ENCODE measurements around the gene CRYZ.

The CRYZ gene

DNA sequence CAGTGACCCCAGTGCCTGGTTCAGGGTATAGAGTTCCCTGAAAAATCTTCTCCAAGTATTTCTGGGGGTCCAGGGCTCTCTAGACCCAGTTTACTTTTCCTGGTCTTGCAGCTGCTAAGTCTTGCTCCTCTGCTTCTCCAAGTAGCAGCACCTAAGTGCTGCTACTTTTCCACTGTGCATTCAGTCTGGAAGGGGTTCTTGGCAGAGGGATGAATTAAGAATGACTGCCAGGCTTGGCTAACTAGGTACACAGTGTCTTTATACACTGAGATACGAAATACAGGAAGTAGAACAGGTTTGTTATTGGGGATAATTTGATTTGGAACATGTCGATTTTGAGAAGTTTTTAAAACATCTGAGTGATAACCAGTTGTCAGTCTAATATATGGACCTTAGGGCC lies 35.0 kb downstream of the CRYZ start:
- H4K5ac ChIP-seq (ENCODE audit: low read length), result no peak overlapping the region
- no peaks in the 10 kb centered on the region for H3K79me2 ChIP-seq (ENCODE audit: control insufficient read depth, insufficient read depth, low read length)
- 100% methylated on average over 2 of the region's 2 CpGs for WGBS (ENCODE audit: extremely low coverage, insufficient coverage, low lambda C conversion rate)
- no peak overlapping the region for H4K8ac ChIP-seq (ENCODE audit: low read depth, low read length)
- no peaks in the 10 kb centered on the region for H3K36me3 ChIP-seq (ENCODE audit: control insufficient read depth, insufficient read depth, low read length)
- H3K4me2 ChIP-seq (ENCODE audit: low read length), result no peak overlapping the region
- no peak overlapping the region for H2BK15ac ChIP-seq (replicated peaks; ENCODE audit: low read depth)
- H3K23ac ChIP-seq (ENCODE audit: low read length), result no peak overlapping the region
- DNase-seq, result no peak
- H3K18ac ChIP-seq (ENCODE audit: low read length), result no peak overlapping the region
- no peak overlapping the region for H3K9ac ChIP-seq (ENCODE audit: low read length)
- no peaks in the 10 kb centered on the region for H3K79me1 ChIP-seq (ENCODE audit: low read length)
- no peak overlapping the region for H3K27ac ChIP-seq (ENCODE audit: low read depth, low read length)
- no peak overlapping the region for H2AK5ac ChIP-seq (ENCODE audit: low read length)
- H2BK120ac ChIP-seq (ENCODE audit: low read depth, low read length), result no peak overlapping the region
- no peaks in the 10 kb centered on the region for H3K27me3 ChIP-seq (ENCODE audit: insufficient read depth, low read length, poor library complexity)
- no peak overlapping the region for H2BK5ac ChIP-seq (ENCODE audit: low read length)
- no peak overlapping the region for H3K56ac ChIP-seq (ENCODE audit: low read length)
- H3K4ac ChIP-seq (ENCODE audit: low read depth, low read length), result no peak overlapping the region
- H3K4me1 ChIP-seq (ENCODE audit: control insufficient read depth, low read depth, low read length), result no peaks in the 10 kb centered on the region
- no peak overlapping the region for H3K4me3 ChIP-seq (ENCODE audit: low read length)

DNA sequence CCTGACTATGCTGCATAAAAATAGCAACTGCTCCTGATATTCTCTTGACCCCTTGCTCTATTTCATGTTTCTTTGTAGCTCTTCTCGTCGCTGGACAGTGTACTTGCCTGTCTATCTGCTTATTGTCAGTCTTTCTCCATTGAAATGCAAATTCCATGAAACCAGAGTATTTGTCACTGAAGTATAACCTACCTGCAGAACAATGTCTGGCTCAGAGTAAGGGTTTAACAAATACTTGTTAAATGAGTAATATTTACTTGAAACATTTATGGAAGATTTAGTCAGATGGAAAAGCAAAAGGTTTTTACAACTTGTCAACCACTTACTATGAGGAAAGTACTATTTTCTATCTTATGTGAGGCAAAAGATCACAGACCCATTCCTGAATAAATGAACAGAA lies 39.4 kb downstream of the CRYZ start:
- no peak for DNase-seq
- no CpG with 5 or more reads among the region's 2 CpGs for WGBS (ENCODE audit: extremely low coverage, insufficient coverage, low lambda C conversion rate)
- no peak overlapping the region for H2BK15ac ChIP-seq (replicated peaks; ENCODE audit: low read depth)
- no peak overlapping the region for H2BK5ac ChIP-seq (ENCODE audit: low read length)
- no peak overlapping the region for H2BK120ac ChIP-seq (ENCODE audit: low read depth, low read length)
- no peak overlapping the region for H4K8ac ChIP-seq (ENCODE audit: low read depth, low read length)
- H3K27me3 ChIP-seq (ENCODE audit: insufficient read depth, low read length, poor library complexity), result no peaks in the 10 kb centered on the region
- H3K36me3 ChIP-seq (ENCODE audit: control insufficient read depth, insufficient read depth, low read length), result no peaks in the 10 kb centered on the region
- H3K79me2 ChIP-seq (ENCODE audit: control insufficient read depth, insufficient read depth, low read length), result no peaks in the 10 kb centered on the region
- no peaks in the 10 kb centered on the region for H3K4me1 ChIP-seq (ENCODE audit: control insufficient read depth, low read depth, low read length)
- H2AK5ac ChIP-seq (ENCODE audit: low read length), result no peak overlapping the region
- H3K4ac ChIP-seq (ENCODE audit: low read depth, low read length), result no peak overlapping the region
- H3K56ac ChIP-seq (ENCODE audit: low read length), result no peak overlapping the region
- no peak overlapping the region for H4K5ac ChIP-seq (ENCODE audit: low read length)
- H3K79me1 ChIP-seq (ENCODE audit: low read length), result no peaks in the 10 kb centered on the region
- no peak overlapping the region for H3K23ac ChIP-seq (ENCODE audit: low read length)
- H3K9ac ChIP-seq (ENCODE audit: low read length), result no peak overlapping the region
- no peak overlapping the region for H3K27ac ChIP-seq (ENCODE audit: low read depth, low read length)
- no peak overlapping the region for H3K4me2 ChIP-seq (ENCODE audit: low read length)
- no peak overlapping the region for H3K4me3 ChIP-seq (ENCODE audit: low read length)
- H3K18ac ChIP-seq (ENCODE audit: low read length), result no peak overlapping the region

DNA sequence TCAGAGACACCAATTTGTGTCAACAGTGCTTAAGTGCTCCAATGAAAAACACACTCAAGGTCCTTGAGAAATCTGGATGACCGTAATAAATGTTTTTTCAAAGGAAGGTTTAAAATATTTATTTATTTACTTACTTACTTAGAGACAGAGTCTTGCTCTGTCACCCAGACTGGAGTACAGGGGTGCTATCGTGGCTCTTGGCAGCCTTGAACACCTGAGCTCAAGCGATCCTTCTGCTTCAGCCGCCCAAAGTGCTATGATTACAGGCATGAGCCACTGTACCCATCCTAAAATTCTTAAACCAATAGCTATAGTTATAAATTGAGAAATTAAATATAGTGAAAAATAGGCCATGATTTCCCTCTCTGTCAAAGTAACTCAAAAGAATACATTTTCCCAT lies 41.9 kb downstream of the CRYZ start:
- Histone ChIP-seq H2AK5ac (ENCODE audit: low read length) (no peak overlapping the region), H3K4me3 (ENCODE audit: low read length) (no peak overlapping the region), H3K18ac (ENCODE audit: low read length) (no peak overlapping the region), H2BK5ac (ENCODE audit: low read length) (no peak overlapping the region), H3K36me3 (ENCODE audit: control insufficient read depth, insufficient read depth, low read length) (no peaks in the 10 kb centered on the region), H3K23ac (ENCODE audit: low read length) (no peak overlapping the region), H3K79me2 (ENCODE audit: control insufficient read depth, insufficient read depth, low read length) (no peaks in the 10 kb centered on the region), H3K4me2 (ENCODE audit: low read length) (no peak overlapping the region), H2BK120ac (ENCODE audit: low read depth, low read length) (no peak overlapping the region), H3K56ac (ENCODE audit: low read length) (no peak overlapping the region), H4K5ac (ENCODE audit: low read length) (no peak overlapping the region), H3K79me1 (ENCODE audit: low read length) (no peaks in the 10 kb centered on the region), H2BK15ac (replicated peaks; ENCODE audit: low read depth) (no peak overlapping the region), H3K4me1 (ENCODE audit: control insufficient read depth, low read depth, low read length) (no peaks in the 10 kb centered on the region), H3K27ac (ENCODE audit: low read depth, low read length) (no peak overlapping the region), H3K27me3 (ENCODE audit: insufficient read depth, low read length, poor library complexity) (no peaks in the 10 kb centered on the region), H4K8ac (ENCODE audit: low read depth, low read length) (no peak overlapping the region), H3K4ac (ENCODE audit: low read depth, low read length) (no peak overlapping the region), H3K9ac (ENCODE audit: low read length) (no peak overlapping the region)
- WGBS (ENCODE audit: extremely low coverage, insufficient coverage, low lambda C conversion rate), result no CpG with 5 or more reads among the region's 4 CpGs
- DNase-seq, result no peak

DNA sequence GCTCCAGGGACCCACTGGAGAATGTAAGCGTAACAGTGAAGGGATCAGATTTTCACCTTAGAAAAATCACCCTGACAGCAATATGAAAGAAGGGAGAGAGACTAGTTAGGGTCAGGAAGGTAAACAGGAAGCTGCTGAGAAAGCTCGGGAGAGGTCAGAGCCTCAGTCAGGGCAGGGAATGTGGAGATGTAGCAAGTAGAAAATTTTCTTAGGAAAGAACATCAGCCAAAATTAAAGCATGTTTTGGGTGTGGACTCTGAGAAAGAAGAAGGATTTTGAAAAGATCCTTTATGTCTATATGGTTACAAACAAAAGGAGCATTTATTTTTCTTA lies 42.5 kb downstream of the CRYZ start:
- peak; percentile 25 for DNase-seq
- H3K4ac ChIP-seq (ENCODE audit: low read depth, low read length), result no peak overlapping the region
- no peak overlapping the region for H2AK5ac ChIP-seq (ENCODE audit: low read length)
- no peak overlapping the region for H3K56ac ChIP-seq (ENCODE audit: low read length)
- H3K18ac ChIP-seq (ENCODE audit: low read length), result no peak overlapping the region
- no peak overlapping the region for H3K27ac ChIP-seq (ENCODE audit: low read depth, low read length)
- no peak overlapping the region for H3K9ac ChIP-seq (ENCODE audit: low read length)
- no peaks in the 10 kb centered on the region for H3K36me3 ChIP-seq (ENCODE audit: control insufficient read depth, insufficient read depth, low read length)
- no peak overlapping the region for H2BK120ac ChIP-seq (ENCODE audit: low read depth, low read length)
- H3K4me3 ChIP-seq (ENCODE audit: low read length), result no peak overlapping the region
- no peak overlapping the region for H2BK15ac ChIP-seq (replicated peaks; ENCODE audit: low read depth)
- H3K27me3 ChIP-seq (ENCODE audit: insufficient read depth, low read length, poor library complexity), result no peaks in the 10 kb centered on the region
- no peaks in the 10 kb centered on the region for H3K4me1 ChIP-seq (ENCODE audit: control insufficient read depth, low read depth, low read length)
- no peak overlapping the region for H4K8ac ChIP-seq (ENCODE audit: low read depth, low read length)
- no peaks in the 10 kb centered on the region for H3K79me1 ChIP-seq (ENCODE audit: low read length)
- H3K79me2 ChIP-seq (ENCODE audit: control insufficient read depth, insufficient read depth, low read length), result no peaks in the 10 kb centered on the region
- WGBS (ENCODE audit: extremely low coverage, insufficient coverage, low lambda C conversion rate), result no CpG with 5 or more reads among the region's 2 CpGs
- H2BK5ac ChIP-seq (ENCODE audit: low read length), result no peak overlapping the region
- H3K4me2 ChIP-seq (ENCODE audit: low read length), result no peak overlapping the region
- no peak overlapping the region for H3K23ac ChIP-seq (ENCODE audit: low read length)
- no peak overlapping the region for H4K5ac ChIP-seq (ENCODE audit: low read length)

DNA sequence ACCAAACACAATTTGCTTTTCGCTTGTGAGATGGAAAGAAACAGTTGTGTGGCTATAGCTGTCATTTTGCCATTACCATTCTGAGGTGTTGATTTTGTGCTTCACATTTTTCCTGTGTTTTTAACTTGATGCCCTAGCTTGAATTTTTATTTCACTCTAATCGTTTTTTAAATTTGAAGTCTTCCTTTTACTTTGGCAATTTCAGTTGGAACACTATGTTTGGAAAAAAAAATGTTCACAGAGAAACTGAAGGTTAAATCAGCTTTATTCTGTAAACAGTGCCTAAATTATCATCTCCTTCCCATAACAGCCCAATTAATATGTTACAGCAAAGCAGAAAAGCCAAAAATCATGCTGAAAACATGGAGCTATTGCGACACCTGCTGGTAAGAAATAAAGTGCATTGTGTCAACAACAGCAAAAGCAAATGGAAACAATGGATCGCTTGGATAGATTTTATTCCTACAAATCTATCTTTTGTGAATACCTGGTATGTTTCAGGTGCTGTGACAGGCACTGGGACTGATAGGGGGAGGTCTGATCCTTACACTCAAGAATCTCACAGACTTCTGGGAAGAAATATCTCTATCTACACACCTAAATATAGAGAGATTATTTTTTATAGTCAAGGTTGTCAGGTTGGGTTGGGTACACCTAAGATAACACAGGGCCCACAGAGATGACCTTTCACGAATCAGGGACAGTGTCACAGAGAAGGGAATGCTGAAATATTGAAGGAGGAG lies 43.1 kb downstream of the CRYZ start:
- H3K23ac ChIP-seq (ENCODE audit: low read length), result no peak overlapping the region
- no peak overlapping the region for H2BK120ac ChIP-seq (ENCODE audit: low read depth, low read length)
- no CpG with 5 or more reads among the region's 5 CpGs for WGBS (ENCODE audit: extremely low coverage, insufficient coverage, low lambda C conversion rate)
- no peaks in the 10 kb centered on the region for H3K36me3 ChIP-seq (ENCODE audit: control insufficient read depth, insufficient read depth, low read length)
- H3K18ac ChIP-seq (ENCODE audit: low read length), result no peak overlapping the region
- H3K79me2 ChIP-seq (ENCODE audit: control insufficient read depth, insufficient read depth, low read length), result no peaks in the 10 kb centered on the region
- no peak overlapping the region for H3K56ac ChIP-seq (ENCODE audit: low read length)
- no peaks in the 10 kb centered on the region for H3K79me1 ChIP-seq (ENCODE audit: low read length)
- H3K4me3 ChIP-seq (ENCODE audit: low read length), result no peak overlapping the region
- no peak overlapping the region for H3K27ac ChIP-seq (ENCODE audit: low read depth, low read length)
- peak; percentile 70 for DNase-seq
- H3K9ac ChIP-seq (ENCODE audit: low read length), result no peak overlapping the region
- no peak overlapping the region for H4K5ac ChIP-seq (ENCODE audit: low read length)
- H3K27me3 ChIP-seq (ENCODE audit: insufficient read depth, low read length, poor library complexity), result no peaks in the 10 kb centered on the region
- no peak overlapping the region for H4K8ac ChIP-seq (ENCODE audit: low read depth, low read length)
- no peak overlapping the region for H3K4me2 ChIP-seq (ENCODE audit: low read length)
- H2BK15ac ChIP-seq (replicated peaks; ENCODE audit: low read depth), result no peak overlapping the region
- no peaks in the 10 kb centered on the region for H3K4me1 ChIP-seq (ENCODE audit: control insufficient read depth, low read depth, low read length)
- H3K4ac ChIP-seq (ENCODE audit: low read depth, low read length), result no peak overlapping the region
- no peak overlapping the region for H2AK5ac ChIP-seq (ENCODE audit: low read length)
- no peak overlapping the region for H2BK5ac ChIP-seq (ENCODE audit: low read length)

DNA sequence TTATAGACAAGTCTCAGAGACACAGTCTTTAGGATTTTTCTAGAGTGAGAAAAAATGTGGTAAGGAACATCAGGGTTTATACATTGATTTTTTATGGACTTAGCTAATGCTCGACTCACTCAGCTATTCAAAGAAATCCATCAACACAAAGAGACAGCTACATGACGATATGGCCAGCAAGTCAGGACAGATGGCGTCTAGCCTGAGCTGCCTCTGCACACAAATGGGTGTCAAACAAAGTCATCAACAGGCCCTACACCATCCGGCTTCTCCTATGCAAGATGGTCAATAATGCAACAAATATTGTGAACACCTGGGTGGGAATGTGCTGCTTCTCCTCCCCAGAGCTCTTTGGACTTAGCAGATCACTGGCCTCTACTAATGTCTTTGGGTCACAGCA lies 45.9 kb downstream of the CRYZ start:
- H3K4me3 ChIP-seq (ENCODE audit: low read length), result no peak overlapping the region
- no peaks in the 10 kb centered on the region for H3K79me1 ChIP-seq (ENCODE audit: low read length)
- no peak for DNase-seq
- H3K23ac ChIP-seq (ENCODE audit: low read length), result no peak overlapping the region
- no peaks in the 10 kb centered on the region for H3K36me3 ChIP-seq (ENCODE audit: control insufficient read depth, insufficient read depth, low read length)
- H2AK5ac ChIP-seq (ENCODE audit: low read length), result no peak overlapping the region
- no CpG with 5 or more reads among the region's 4 CpGs for WGBS (ENCODE audit: extremely low coverage, insufficient coverage, low lambda C conversion rate)
- H3K4me2 ChIP-seq (ENCODE audit: low read length), result no peak overlapping the region
- no peak overlapping the region for H3K18ac ChIP-seq (ENCODE audit: low read length)
- H3K79me2 ChIP-seq (ENCODE audit: control insufficient read depth, insufficient read depth, low read length), result no peaks in the 10 kb centered on the region
- H4K8ac ChIP-seq (ENCODE audit: low read depth, low read length), result peak overlapping the region; percentile 6
- no peak overlapping the region for H3K4ac ChIP-seq (ENCODE audit: low read depth, low read length)
- no peak overlapping the region for H2BK120ac ChIP-seq (ENCODE audit: low read depth, low read length)
- H3K4me1 ChIP-seq (ENCODE audit: control insufficient read depth, low read depth, low read length), result no peaks in the 10 kb centered on the region
- H2BK5ac ChIP-seq (ENCODE audit: low read length), result no peak overlapping the region
- H2BK15ac ChIP-seq (replicated peaks; ENCODE audit: low read depth), result no peak overlapping the region
- H3K9ac ChIP-seq (ENCODE audit: low read length), result no peak overlapping the region
- H4K5ac ChIP-seq (ENCODE audit: low read length), result no peak overlapping the region
- no peak overlapping the region for H3K27ac ChIP-seq (ENCODE audit: low read depth, low read length)
- no peak overlapping the region for H3K56ac ChIP-seq (ENCODE audit: low read length)
- H3K27me3 ChIP-seq (ENCODE audit: insufficient read depth, low read length, poor library complexity), result no peaks in the 10 kb centered on the region
